Activated CD4-positive, alpha-beta memory T cell treated with anti-CD3 and anti-CD28 coated beads for 36 hours (primary cell): Measurements from ENCODE around the gene CDK5. TPM values are rescaled to one million over a fixed set of nuclear protein-coding genes. Genes with fewer than 3 reads are reported as not detected.

ENCODE experiments used
- CTCF ChIA-PET: fragments of 350-600 bp; sonication (Branson Sonifier 250); formaldehyde crosslinking; loops from one replicate; lab custom pipeline; 2021; ENCODE audit warnings: antibody characterized with exemption, inconsistent platforms; lab: Charles Lee
- POLR2A ChIA-PET: fragments of 350-600 bp; sonication (Branson Sonifier 250); formaldehyde crosslinking; loops from one replicate; lab custom pipeline; 2021; ENCODE audit warnings: antibody characterized with exemption; lab: Charles Lee
- DNase-seq: peaks from one replicate; pipeline ENCODE4 v3.0.0-alpha.2; 2020
- H3K27ac Mint-ChIP-seq: one replicate; pipeline ENCODE4 v1.8.0; 2021; ENCODE audit warnings: mixed read lengths
- H3K27me3 Mint-ChIP-seq: one replicate; pipeline ENCODE4 v1.8.0; 2021; ENCODE audit warnings: mixed read lengths
- H3K36me3 Mint-ChIP-seq: one replicate; pipeline ENCODE4 v1.8.0; 2021; ENCODE audit warnings: mixed read lengths
- H3K4me1 Mint-ChIP-seq: one replicate; pipeline ENCODE4 v1.8.0; 2021; ENCODE audit warnings: low read depth, mixed read lengths
- H3K4me3 Mint-ChIP-seq: one replicate; pipeline ENCODE4 v1.8.0; 2021; ENCODE audit warnings: mild to moderate bottlenecking, mixed read lengths
- H3K9me3 Mint-ChIP-seq: one replicate; pipeline ENCODE4 v1.8.0; 2021; ENCODE audit warnings: mixed read lengths
- intact Hi-C: fragments of 100-400 bp; cut with micrococcal nuclease; formaldehyde crosslinking; loops from one replicate; pipeline ENCODE4 v1.15.1; 2023
- total RNA-seq, 2 experiments: library from RNA; stranded (reverse); gene quantifications; one replicate each; pipeline ENCODE4 v1.2.3, GENCODE V29; 2021

CDK5 gene
- total RNA-seq, 2 experiments from 2014 or later = 12.8 to 14.1 TPM

DNA sequence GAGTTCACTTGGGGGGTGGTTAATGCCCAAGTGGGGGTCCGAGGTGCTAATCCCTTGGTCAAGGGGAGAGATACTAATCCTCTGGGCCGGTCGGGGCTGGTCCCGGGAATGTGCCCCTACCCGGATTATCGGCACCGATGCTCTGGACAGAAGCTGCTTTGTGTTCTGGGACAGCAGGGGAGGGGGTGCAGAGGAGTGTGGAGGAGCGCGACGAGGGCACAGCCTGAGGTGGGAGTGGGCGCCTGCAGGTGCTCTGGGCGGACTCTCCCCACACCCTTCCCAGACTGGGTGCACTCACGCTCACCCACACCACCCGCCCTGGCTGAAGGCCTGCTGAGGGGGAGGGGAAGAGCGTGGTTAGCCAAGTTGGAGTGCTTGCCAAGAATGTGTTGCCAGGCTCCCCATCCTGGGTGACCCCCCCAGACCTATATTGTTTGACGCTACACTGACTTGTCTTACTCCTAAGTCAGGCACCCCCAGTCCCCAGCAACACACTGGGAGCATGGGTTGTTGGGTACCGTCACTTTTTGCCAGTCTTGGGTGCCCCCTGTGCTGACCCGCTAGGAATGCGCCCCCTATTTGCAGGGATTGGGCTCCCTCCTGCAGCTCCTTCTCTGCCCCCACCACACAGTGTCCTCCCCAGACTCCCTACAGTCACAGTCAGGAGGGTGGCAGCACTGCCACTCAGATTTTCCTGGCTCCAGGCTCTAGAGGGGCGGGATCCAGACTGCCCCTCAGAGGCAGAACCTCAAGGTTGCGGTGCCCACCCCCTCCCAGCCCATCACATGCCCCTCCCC, 2.9 kb upstream of the CDK5 start:
- POLR2A ChIA-PET = interaction anchor here (0.7 to 2.1 kb wide), 5 partner anchors 11 to 50 kb away, joined by 3 to 5 read pairs (median 3); partner anchors contain the start of gene TMUB1

DNA sequence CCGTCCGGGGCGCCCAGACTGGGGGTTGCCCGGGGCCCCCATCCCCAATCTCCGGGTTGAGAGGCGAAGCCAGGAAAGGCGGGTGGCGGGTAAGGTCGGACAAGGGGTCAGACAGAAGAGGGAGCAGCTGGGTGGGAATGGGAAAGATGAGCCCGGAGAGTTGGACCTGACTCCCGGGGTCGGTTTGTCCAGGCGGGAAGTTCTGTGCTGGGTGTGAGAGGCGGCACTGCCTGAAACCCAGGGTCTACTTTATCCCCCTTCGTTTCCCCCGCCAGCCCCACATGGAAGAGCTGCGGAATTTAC, 2.4 kb upstream of the CDK5 start:
- DNase-seq = no peak
- Mint-ChIP-seq H3K27me3 (no peaks in the 10 kb centered on the region), H3K4me3 (peak overlapping the region; percentile 89), H3K36me3 (no peaks in the 10 kb centered on the region), H3K4me1 (peaks cover 25% of the 10 kb centered on the region), H3K9me3 (no peaks in the 10 kb centered on the region), H3K27ac (peak overlapping the region; percentile 28)
- intact Hi-C loops = no loop called here
- ChIA-PET CTCF (interaction anchor here (0.8 to 1.9 kb wide), 8 partner anchors 9 to 64 kb away, joined by 3 to 13 read pairs (median 4); partner anchors contain the start of gene ABCB8), POLR2A (interaction anchor here (0.8 to 2.1 kb wide), 3 partner anchors 11 to 49 kb away, joined by 3 to 5 read pairs (median 4); no protein-coding TSS in a partner anchor)

More for the DNA sequence above, 2.9 kb upstream of the CDK5 start:
- peak; percentile 38 for DNase-seq
- peak overlapping the region; percentile 89 for H3K4me3 Mint-ChIP-seq
- no peaks in the 10 kb centered on the region for H3K9me3 Mint-ChIP-seq
- H3K27me3 Mint-ChIP-seq = no peaks in the 10 kb centered on the region
- peaks cover 25% of the 10 kb centered on the region for H3K4me1 Mint-ChIP-seq
- CTCF ChIA-PET = interaction anchor here (0.8 to 1.9 kb wide), 8 partner anchors 10 to 64 kb away, joined by 3 to 13 read pairs (median 4); partner anchors contain the start of gene ABCB8
- intact Hi-C loops = no loop called here
- H3K36me3 Mint-ChIP-seq = peaks cover 5% of the 10 kb centered on the region
- H3K27ac Mint-ChIP-seq = no peak overlapping the region

DNA sequence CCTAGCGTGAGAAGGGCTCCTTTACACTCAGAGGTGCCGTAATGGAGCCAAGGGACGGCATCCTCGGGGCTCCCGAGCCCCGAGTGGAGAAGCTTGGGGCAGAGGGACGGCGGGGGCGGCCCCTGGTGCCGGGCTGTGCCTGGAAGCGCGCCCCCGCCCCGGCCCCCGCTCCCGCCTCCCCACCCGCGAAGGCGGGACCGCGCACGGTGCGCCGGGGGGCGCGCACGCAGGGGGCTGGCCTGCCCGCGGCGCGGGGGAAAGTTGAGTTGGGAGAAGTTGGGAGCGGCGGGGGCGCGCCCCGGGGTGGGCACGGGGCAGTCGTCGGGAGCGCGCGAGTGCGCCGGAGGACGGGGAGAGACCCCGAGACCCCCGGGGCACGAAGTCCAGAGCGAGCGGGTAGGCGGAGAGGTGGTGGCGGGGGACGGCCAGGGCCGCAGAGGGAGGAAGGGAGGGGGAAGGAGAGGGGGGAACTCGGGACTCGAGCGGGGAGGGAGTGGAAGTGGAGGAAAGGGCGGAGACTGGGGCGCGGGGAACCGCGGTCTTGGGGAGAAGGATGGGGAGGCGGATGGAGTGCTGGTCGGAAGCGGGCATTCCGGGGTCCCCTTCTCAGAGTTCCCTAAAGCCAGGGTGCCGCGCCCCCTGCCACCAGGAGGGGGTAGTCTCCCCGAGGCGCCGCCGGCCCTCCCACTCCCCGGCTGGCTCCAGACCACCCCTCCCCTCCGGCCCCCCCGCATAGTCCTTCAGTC, 1.8 kb upstream of the CDK5 start, which contains the start of gene SLC4A2:
TSS of gene SLC4A2 (plus strand) at position 223 of the 746 bp plus-strand sequence. CDS start 2,399 bp downstream, outside the sequence.
- H3K4me1 Mint-ChIP-seq = peaks cover 25% of the 10 kb centered on the region
- H3K4me3 Mint-ChIP-seq = peak within 1 kb of the TSS; percentile 89
- no peaks in the 10 kb centered on the region for H3K9me3 Mint-ChIP-seq
- intact Hi-C loops = loop anchor here (10.0 kb wide), 1 partner anchor 295 kb away; no protein-coding TSS in a partner anchor
- peak within 1 kb of the TSS; percentile 89 for H3K27ac Mint-ChIP-seq
- ChIA-PET POLR2A (interaction anchor here (0.6 to 2.1 kb wide), 3 partner anchors 13 to 48 kb away, joined by 3 to 5 read pairs (median 3); no protein-coding TSS in a partner anchor), CTCF (interaction anchor here (0.8 to 1.9 kb wide), 7 partner anchors 9 to 54 kb away, joined by 3 to 13 read pairs (median 5); partner anchors contain the start of gene ABCB8)
- H3K36me3 Mint-ChIP-seq = no peaks in the 10 kb centered on the region
- H3K27me3 Mint-ChIP-seq = no peaks in the 10 kb centered on the region
- DNase-seq = peak; percentile 72

DNA sequence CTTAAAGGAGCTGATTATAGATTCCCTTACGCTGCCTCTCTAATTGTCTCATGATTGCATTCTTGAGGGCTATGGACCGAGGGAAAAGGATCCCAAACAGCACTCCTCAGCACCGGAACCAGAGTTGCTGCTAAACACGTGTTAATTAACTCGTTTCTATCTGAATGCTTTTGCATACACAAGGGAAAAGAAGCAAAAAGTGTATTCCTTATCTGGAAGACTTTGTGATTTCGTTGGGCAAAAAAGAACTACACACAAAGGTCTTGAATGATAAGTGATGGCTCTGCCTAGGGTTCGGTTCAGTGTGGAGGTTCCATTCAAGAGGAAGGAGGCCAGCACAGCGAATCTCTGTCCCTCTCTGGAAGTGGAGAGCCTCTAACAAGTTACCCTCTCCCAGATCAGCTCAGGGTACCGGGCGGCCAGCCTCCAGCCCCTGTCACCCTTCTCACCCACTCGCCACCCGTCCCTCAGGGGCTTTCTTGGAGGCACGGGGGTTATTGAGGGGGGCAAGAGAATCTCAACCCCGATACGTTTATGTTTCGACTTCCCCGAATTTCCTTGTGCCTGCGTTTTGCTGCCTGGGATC, 1.2 kb upstream of the CDK5 start:
- Mint-ChIP-seq H3K27ac (peak overlapping the region; percentile 89), H3K36me3 (no peaks in the 10 kb centered on the region), H3K27me3 (no peaks in the 10 kb centered on the region), H3K4me3 (peak overlapping the region; percentile 89), H3K4me1 (peaks cover 25% of the 10 kb centered on the region), H3K9me3 (no peaks in the 10 kb centered on the region)
- intact Hi-C loops = loop anchor here (1.0 to 10.0 kb wide), 5 partner anchors 20 to 296 kb away; partner anchors contain the start of genes ABCB8, ABCF2 and FASTK
- peak; percentile 44 for DNase-seq
- POLR2A ChIA-PET = interaction anchor here (1.0 to 2.1 kb wide), 2 partner anchors 24 to 48 kb away, joined by 3 to 5 read pairs; partner anchors contain the start of gene TMUB1
- CTCF ChIA-PET = interaction anchor here (1.0 to 1.9 kb wide), 3 partner anchors 8 to 31 kb away, joined by 3 to 10 read pairs (median 5); partner anchors contain the start of gene ABCB8

DNA sequence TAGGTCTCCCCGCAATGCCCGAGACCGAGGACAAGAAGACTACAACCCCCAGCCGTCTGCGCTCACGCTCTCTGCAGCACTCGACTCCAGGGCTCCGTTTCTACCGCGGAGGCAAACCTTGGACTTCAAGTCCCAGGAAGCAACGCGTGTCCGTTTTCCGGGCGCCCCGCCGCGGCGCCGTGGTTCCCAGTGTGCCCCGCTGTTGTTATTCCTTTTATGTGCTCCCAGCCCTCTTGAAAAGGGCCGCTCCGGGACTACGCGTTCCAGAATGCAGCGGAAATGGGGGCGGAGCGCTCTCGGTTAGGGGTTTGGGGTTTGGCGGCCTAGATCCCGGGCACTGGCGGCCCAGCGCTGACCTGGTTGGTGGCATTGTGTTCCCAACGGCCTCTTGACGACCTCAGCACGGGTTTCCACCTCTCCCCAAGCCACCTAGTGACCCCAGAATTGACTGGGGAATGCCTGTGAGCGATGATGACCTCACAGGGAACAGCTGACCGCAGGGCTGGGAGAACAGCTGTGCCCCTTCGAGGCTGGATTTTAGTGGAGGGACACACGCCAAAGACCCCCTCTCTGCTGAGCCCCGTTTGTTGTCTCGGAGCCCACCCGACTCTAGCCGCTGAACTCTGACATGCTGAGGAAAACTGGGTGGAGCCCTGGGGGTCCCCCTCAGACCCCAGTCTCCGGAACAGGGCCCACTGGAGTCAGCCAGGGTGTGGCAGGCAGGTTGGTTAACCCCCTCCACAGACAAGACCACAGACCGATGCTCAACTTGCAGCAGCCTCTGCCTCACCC, 488 bp upstream of the CDK5 start:
- ChIA-PET POLR2A (interaction anchor here (0.5 to 2.1 kb wide), 3 partner anchors 25 to 169 kb away, joined by 3 to 5 read pairs (median 3); partner anchors contain the start of genes ABCF2 and TMUB1), CTCF (interaction anchor here (1.0 to 1.2 kb wide), 2 partner anchors 27 to 30 kb away, joined by 3 to 10 read pairs; partner anchors contain the start of gene ABCB8)
- Mint-ChIP-seq H3K4me1 (peaks cover 25% of the 10 kb centered on the region), H3K27me3 (no peaks in the 10 kb centered on the region), H3K27ac (peak overlapping the region; percentile 89), H3K4me3 (peak overlapping the region; percentile 89), H3K36me3 (no peaks in the 10 kb centered on the region), H3K9me3 (no peaks in the 10 kb centered on the region)
- DNase-seq = peak; percentile 98
- intact Hi-C loops = loop anchor here (1.0 to 10.0 kb wide), 5 partner anchors 19 to 297 kb away; partner anchors contain the start of genes ABCB8, ABCF2 and FASTK

DNA sequence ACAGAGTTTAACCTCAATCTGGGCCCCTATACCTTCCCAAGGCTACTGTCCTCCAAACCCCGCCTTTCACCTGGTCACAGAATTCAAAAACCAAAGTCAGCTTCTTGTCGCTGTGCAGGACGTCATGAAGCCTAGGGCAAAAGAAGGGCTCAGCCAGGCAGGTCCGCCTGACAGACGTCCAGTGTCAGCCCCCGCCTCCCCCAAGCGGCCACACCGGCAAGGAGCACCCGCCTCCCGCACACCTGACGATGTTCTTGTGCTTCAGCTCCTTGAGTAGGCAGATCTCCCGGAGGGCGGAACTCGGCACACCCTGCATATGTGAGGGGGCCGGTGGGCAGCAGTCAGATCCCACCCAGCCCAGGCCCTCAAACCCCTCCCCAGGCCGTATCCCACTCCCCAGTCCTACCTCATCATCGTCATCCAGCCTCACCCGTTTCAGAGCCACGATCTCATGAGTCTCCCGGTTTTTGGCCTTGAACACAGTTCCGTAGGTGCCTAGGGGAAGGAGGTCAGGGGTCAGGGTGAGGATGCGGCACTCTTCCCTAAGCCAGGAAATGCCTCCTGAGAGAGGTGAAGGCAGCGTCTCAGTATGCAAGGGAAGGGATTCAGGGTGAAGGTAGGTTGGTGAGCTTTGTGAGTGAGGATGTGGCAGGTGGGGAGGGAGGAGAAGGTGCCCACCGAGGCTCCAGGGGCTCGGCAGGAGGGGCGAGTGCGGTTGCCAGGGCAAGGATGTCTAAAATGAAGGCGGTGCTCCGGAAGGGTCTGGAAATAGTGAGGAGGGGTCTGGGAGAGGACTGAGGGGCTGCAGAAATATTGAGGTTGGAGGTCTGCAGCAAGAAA, 811 bp downstream of the CDK5 start:
- DNase-seq = no peak
- ChIA-PET POLR2A (no interaction called here), CTCF (interaction anchor here (1.4 kb wide), 1 partner anchor 38 kb away, joined by 4 read pairs; no protein-coding TSS in a partner anchor)
- Mint-ChIP-seq H3K27ac (no peak overlapping the region), H3K27me3 (no peaks in the 10 kb centered on the region), H3K4me3 (peak overlapping the region; percentile 89), H3K36me3 (peaks cover 2% of the 10 kb centered on the region), H3K9me3 (no peaks in the 10 kb centered on the region), H3K4me1 (peaks cover 27% of the 10 kb centered on the region)
- intact Hi-C loops = loop anchor here (10.0 kb wide), 1 partner anchor 298 kb away; no protein-coding TSS in a partner anchor

DNA sequence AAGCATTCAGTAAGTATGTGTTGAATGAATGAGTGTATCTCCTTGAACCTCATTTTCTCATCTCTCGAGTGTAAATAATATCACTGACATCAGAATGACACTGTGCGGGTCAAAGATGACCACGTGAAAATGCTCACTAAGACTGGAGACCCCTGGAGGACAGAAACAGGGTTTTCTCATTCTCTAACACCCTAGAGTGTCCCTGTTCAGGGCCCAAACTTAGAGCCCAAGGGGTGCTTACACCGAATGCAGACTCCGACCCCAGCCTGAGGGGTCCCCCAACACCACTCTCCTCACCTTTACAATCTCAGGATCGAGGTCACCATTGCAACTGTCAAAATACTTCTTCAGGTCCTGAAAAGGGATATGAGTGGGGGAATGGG, 1.4 kb downstream of the CDK5 start:
- H3K27ac Mint-ChIP-seq = no peak overlapping the region
- peaks cover 25% of the 10 kb centered on the region for H3K4me1 Mint-ChIP-seq
- no peaks in the 10 kb centered on the region for H3K9me3 Mint-ChIP-seq
- CTCF ChIA-PET = interaction anchor here (1.4 kb wide), 1 partner anchor 38 kb away, joined by 4 read pairs; no protein-coding TSS in a partner anchor
- intact Hi-C loops = loop anchor here (10.0 kb wide), 1 partner anchor 299 kb away; no protein-coding TSS in a partner anchor
- peaks cover 2% of the 10 kb centered on the region for H3K36me3 Mint-ChIP-seq
- peak overlapping the region; percentile 89 for H3K4me3 Mint-ChIP-seq
- POLR2A ChIA-PET = no interaction called here
- no peaks in the 10 kb centered on the region for H3K27me3 Mint-ChIP-seq
- DNase-seq = no peak

DNA sequence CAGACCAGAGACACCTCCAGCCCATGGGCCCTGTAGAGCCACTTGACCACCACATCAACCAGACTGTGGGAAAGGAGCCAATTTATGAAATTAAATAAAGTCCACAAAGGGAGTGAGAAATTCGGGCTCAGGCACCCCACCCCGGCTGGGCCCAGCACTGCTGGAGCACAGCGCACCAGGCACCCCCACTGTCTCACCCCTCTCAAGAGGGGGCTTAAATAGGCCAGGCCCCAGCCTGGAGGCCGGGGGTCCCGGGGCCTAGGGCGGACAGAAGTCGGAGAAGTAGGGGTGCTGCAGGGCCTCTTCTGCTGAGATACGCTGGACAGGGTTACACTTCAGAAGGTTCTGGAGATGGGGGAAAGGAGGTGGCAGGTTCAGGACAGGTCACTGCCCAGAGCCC, 3.9 kb downstream of the CDK5 start:
- no peak overlapping the region for H3K27ac Mint-ChIP-seq
- intact Hi-C loops = loop anchor here (10.0 kb wide), 1 partner anchor 301 kb away; no protein-coding TSS in a partner anchor
- H3K4me1 Mint-ChIP-seq = peaks cover 18% of the 10 kb centered on the region
- ChIA-PET POLR2A (no interaction called here), CTCF (no interaction called here)
- H3K36me3 Mint-ChIP-seq = peaks cover 2% of the 10 kb centered on the region
- H3K4me3 Mint-ChIP-seq = no peak overlapping the region
- no peak for DNase-seq
- H3K9me3 Mint-ChIP-seq = no peaks in the 10 kb centered on the region
- no peaks in the 10 kb centered on the region for H3K27me3 Mint-ChIP-seq

DNA sequence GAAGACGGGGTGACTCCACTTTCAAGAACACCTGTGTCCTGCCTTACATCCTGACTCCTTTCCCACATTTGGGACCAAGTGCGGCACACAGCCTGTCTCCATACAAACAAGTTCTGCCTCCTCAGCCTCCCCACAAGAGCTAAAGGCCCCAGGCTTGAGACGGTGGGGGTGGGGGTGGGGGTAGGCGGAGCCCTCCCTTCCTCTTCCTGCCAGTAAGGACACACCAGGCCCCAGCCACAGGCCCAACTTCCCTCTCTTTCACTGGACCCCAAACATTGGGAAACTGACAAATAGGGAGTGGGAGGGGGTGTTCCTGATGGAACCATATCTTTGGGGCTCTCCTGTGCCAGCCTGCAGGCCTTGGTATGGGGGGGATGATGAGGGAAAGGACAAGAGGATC, 4.6 kb downstream of the CDK5 start:
- no peak overlapping the region for H3K4me3 Mint-ChIP-seq
- no peaks in the 10 kb centered on the region for H3K27me3 Mint-ChIP-seq
- H3K4me1 Mint-ChIP-seq = peaks cover 15% of the 10 kb centered on the region
- DNase-seq = no peak
- CTCF ChIA-PET = no interaction called here
- intact Hi-C loops = loop anchor here (10.0 kb wide), 1 partner anchor 302 kb away; no protein-coding TSS in a partner anchor
- POLR2A ChIA-PET = no interaction called here
- H3K27ac Mint-ChIP-seq = no peak overlapping the region
- no peaks in the 10 kb centered on the region for H3K9me3 Mint-ChIP-seq
- H3K36me3 Mint-ChIP-seq = peaks cover 2% of the 10 kb centered on the region

DNA sequence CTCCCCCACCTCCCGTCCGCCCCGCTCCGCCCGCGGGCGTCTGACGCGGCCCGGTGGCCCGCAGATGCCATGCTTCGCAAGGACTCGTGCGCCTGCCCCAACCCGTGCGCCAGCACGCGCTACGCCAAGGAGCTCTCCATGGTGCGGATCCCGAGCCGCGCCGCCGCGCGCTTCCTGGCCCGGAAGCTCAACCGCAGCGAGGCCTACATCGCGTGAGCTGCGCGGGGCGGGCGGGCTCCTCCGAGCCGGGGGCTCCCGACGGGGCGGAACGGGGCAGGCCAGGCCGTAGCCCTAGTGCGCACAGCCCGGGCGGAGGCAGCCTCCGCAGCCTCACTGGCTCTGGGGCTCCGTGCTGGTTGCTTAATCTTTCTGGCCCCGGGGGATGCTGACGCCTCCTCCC, 6.6 kb downstream of the CDK5 start:
- H3K4me1 Mint-ChIP-seq = peaks cover 5% of the 10 kb centered on the region
- H3K4me3 Mint-ChIP-seq = no peak overlapping the region
- ChIA-PET CTCF (interaction anchor here (1.0 to 1.6 kb wide), 3 partner anchors 9 to 33 kb away, joined by 3 to 5 read pairs (median 5); partner anchors contain the start of genes ABCB8 and SLC4A2), POLR2A (no interaction called here)
- H3K27me3 Mint-ChIP-seq = no peaks in the 10 kb centered on the region
- H3K36me3 Mint-ChIP-seq = peaks cover 2% of the 10 kb centered on the region
- peak; percentile 73 for DNase-seq
- H3K27ac Mint-ChIP-seq = no peak overlapping the region
- H3K9me3 Mint-ChIP-seq = no peaks in the 10 kb centered on the region
- intact Hi-C loops = loop anchor here (10.0 kb wide), 1 partner anchor 304 kb away; no protein-coding TSS in a partner anchor
